GM19239 (cell line): ENCODE data around the gene SACS.
"Not testable (repeated sequence)": the region's sequence is repeated elsewhere in the genome, so short reads cannot be mapped to it uniquely, and the experiment has no call there.

Experiments used
- DNase-seq: peaks from one replicate; pipeline ENCODE4 v3.0.0; 2011; ENCODE audit warnings: low spot score; ENCODE audit not compliant: insufficient read length
- FAIRE-seq: peaks from 2 replicates; lab custom pipeline; 2011; peaks lifted over from hg19 to GRCh38; lab: Jason Lieb, UNC

SACS gene

GRCh38 chr13:23322353-23323336 lies 110.9 kb downstream of the SACS start:
- FAIRE-seq (no peak), DNase-seq (no peak)

DNA sequence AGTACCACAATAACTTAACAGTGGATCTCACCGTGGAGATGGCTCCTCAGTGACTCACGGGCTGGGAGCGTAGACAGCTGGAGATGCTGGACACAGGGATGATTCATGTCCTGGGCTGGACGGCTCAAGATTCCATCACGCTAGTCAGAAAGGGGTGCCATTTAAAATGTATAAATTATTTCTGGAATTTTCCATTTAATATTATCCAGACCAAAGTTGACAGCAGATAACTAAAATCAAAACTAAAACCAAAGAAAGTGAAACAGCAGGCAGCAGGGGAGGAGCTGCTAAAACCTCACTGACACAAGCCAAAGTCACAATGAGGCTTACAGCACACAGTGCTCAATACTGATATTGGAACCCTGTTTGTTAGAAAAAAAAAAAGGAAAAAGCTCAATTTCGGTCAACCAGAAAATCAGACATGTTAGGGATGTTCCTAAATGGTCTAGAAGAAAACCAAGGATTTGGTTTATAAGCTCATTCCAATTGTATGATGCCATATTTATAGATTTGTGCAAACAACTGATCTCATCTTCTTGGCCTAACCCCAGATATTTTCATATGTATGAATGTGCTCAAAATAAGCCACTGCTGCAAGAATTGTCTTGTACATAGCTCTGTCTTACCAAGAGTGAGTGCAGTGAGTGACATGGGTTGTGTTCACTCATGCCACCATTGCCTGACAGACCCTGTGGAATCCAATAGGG lies 111.8 kb downstream of the SACS start:
- peak; percentile 95 for FAIRE-seq

GRCh38 chr13:23320926-23321534 lies 112.5 kb downstream of the SACS start:
- DNase-seq (no peak), FAIRE-seq (peak; percentile 37)

More for the DNA sequence above, 111.8 kb downstream of the SACS start:
- DNase-seq: peak; percentile 33

DNA sequence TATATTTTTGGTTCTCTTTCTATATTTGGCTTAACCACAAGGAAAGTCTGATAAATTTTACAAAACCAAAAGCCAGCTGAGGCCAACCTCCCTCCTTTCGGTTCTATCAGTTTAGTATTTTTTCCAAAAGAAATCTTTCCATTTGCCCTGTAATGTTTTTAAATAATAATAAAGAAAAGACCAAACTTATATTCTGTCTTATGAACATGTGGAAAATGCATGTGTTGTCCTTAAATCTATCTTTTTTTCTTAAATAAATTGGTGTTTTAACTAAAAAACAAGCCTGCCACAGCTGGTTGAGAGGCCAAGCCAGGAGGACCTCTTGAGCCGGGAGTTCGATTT lies 113.6 kb downstream of the SACS start:
- DNase-seq (no peak), FAIRE-seq (no peak)

- not testable (repeated sequence) for FAIRE-seq, DNase-seq
Measured at GRCh38 chr13:23314837-23315236, 118.7 kb downstream of the SACS start.

GRCh38 chr13:23292586-23292985 lies 140.9 kb downstream of the SACS start:
- no peak for DNase-seq
- FAIRE-seq: no peak

GRCh38 chr13:23289917-23290357 lies 143.6 kb downstream of the SACS start:
- DNase-seq (no peak), FAIRE-seq (no peak)

DNA sequence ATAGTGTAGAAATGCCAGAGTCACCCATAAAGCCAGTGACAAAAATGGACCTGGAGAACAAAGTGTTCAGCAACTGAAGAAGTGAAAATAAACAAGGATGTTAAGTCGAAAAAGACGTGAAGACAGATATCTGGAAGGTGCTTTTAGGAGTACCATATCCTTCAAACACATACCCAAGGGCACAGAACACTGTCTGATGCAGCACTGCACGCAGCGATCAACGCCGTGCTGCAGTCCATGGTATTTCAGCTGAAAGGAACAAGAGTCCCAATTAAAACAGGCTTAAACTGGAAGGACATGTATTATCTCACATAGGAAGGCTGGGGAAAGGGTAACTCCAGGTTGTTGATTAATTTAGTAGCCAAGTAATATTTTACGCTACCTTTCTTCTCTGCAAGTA lies 144.5 kb downstream of the SACS start:
- FAIRE-seq (no peak), DNase-seq (no peak)

- FAIRE-seq (no peak), DNase-seq (no peak)
Measured at GRCh38 chr13:23288564-23288963, 144.9 kb downstream of the SACS start.

GRCh38 chr13:23279321-23279720 lies 154.2 kb downstream of the SACS start:
- no peak for FAIRE-seq

More at GRCh38 chr13:23279321-23279720, 154.2 kb downstream of the SACS start:
- DNase-seq: no peak
